DOHH2 (cell line): ENCODE data around the gene NDFIP2.

Source experiments
- H3F3A ChIP-seq: fragments of 200-600 bp; sonication (generic), shearing (Covaris generic); 2 replicates; pipeline ENCODE4 v1.6.0; 2016; ENCODE audit warnings: antibody characterized with exemption, mild to moderate bottlenecking; ENCODE audit not compliant: control insufficient read depth, insufficient read depth
- H3K27ac ChIP-seq: fragments of 200-600 bp; sonication (generic); 2 replicates; pipeline ENCODE4 v1.5.1; 2014; ENCODE audit warnings: low read depth, mild to moderate bottlenecking, low read length, moderate library complexity
- H3K27me3 ChIP-seq: fragments of 200-600 bp; sonication (generic); 2 replicates; pipeline ENCODE4 v1.6.1; 2014; ENCODE audit warnings: mild to moderate bottlenecking, low read length, mixed read lengths; ENCODE audit not compliant: control insufficient read depth
- H3K36me3 ChIP-seq: fragments of 200-600 bp; sonication (generic); 2 replicates; pipeline ENCODE4 v1.6.1; 2014; ENCODE audit warnings: mild to moderate bottlenecking, low read length, moderate library complexity, mixed read lengths; ENCODE audit not compliant: control insufficient read depth
- H3K4me1 ChIP-seq: fragments of 200-600 bp; sonication (generic); 2 replicates; pipeline ENCODE4 v1.6.1; 2014; ENCODE audit warnings: mild to moderate bottlenecking, low read length, mixed read lengths; ENCODE audit not compliant: control insufficient read depth
- H3K4me2 ChIP-seq: fragments of 200-600 bp; sonication (generic); 2 replicates; pipeline ENCODE4 v1.6.0; 2014; ENCODE audit warnings: mild to moderate bottlenecking, low read length, moderate library complexity
- H3K4me3 ChIP-seq: fragments of 200-600 bp; sonication (generic); 2 replicates; pipeline ENCODE4 v1.5.1; 2014; ENCODE audit warnings: mild to moderate bottlenecking, low read length, mixed read lengths
- H3K79me2 ChIP-seq: fragments of 200-600 bp; sonication (generic); 2 replicates; pipeline ENCODE4 v1.6.1; 2014; ENCODE audit warnings: mild to moderate bottlenecking, low read length, mixed read lengths; ENCODE audit not compliant: control insufficient read depth
- H3K9me2 ChIP-seq: fragments of 200-600 bp; sonication (generic); replicated peaks from 2 replicates; pipeline ENCODE4 v1.6.1; 2014; ENCODE audit warnings: mild to moderate bottlenecking, low read length, mixed read lengths; ENCODE audit not compliant: control insufficient read depth
- H3K9me3 ChIP-seq: fragments of 200-600 bp; sonication (generic); 2 replicates; pipeline ENCODE4 v1.6.1; 2014; ENCODE audit warnings: antibody characterized with exemption, low read length, mixed read lengths; ENCODE audit not compliant: control insufficient read depth, insufficient read depth
- H4K20me1 ChIP-seq: fragments of 200-600 bp; sonication (generic); 2 replicates; pipeline ENCODE4 v1.6.0; 2014; ENCODE audit warnings: low read depth, mild to moderate bottlenecking, antibody characterized with exemption, low read length, moderate library complexity; ENCODE audit not compliant: control insufficient read depth, insufficient read depth
- EZH2phosphoT487 ChIP-seq: fragments of 200-600 bp; sonication (generic); IDR thresholded peaks from 2 replicates; pipeline ENCODE4 v1.6.1; 2017; ENCODE audit warnings: borderline replicate concordance, mild to moderate bottlenecking, antibody characterized with exemption, low read length, moderate library complexity, mixed read lengths
- TF ChIP-seq, protein P1 (sequence below): fragments of 200-600 bp; sonication (generic); IDR thresholded peaks from one replicate; pipeline ENCODE4 v1.5.1; 2014; ENCODE audit warnings: antibody characterized with exemption, mild to moderate bottlenecking, low read depth, low read length; ENCODE audit not compliant: poor library complexity, severe bottlenecking

Gene NDFIP2

GRCh38 chr13:79516595-79516994, 35.6 kb downstream of the NDFIP2 start:
- Histone ChIP-seq H3K4me3 (no peak overlapping the region), H3K27ac (no peak overlapping the region), H3K9me2 (no peaks in the 10 kb centered on the region), H3F3A (no peaks in the 10 kb centered on the region), H3K4me2 (no peak overlapping the region), H3K36me3 (0 out of 2 replicates have a peak, but pooled peaks cover 4% of the 10 kb centered on the region), H3K4me1 (no peaks in the 10 kb centered on the region), H3K9me3 (no peaks in the 10 kb centered on the region), H4K20me1 (no peaks in the 10 kb centered on the region), H3K27me3 (no peaks in the 10 kb centered on the region), H3K79me2 (peaks cover 4% of the 10 kb centered on the region; the same call in 1 of the 2 replicates)
- no peak for TF ChIP-seq EZH2phosphoT487
- TF ChIP-seq, protein P1, sequence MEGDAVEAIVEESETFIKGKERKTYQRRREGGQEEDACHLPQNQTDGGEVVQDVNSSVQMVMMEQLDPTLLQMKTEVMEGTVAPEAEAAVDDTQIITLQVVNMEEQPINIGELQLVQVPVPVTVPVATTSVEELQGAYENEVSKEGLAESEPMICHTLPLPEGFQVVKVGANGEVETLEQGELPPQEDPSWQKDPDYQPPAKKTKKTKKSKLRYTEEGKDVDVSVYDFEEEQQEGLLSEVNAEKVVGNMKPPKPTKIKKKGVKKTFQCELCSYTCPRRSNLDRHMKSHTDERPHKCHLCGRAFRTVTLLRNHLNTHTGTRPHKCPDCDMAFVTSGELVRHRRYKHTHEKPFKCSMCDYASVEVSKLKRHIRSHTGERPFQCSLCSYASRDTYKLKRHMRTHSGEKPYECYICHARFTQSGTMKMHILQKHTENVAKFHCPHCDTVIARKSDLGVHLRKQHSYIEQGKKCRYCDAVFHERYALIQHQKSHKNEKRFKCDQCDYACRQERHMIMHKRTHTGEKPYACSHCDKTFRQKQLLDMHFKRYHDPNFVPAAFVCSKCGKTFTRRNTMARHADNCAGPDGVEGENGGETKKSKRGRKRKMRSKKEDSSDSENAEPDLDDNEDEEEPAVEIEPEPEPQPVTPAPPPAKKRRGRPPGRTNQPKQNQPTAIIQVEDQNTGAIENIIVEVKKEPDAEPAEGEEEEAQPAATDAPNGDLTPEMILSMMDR: no peak

DNA sequence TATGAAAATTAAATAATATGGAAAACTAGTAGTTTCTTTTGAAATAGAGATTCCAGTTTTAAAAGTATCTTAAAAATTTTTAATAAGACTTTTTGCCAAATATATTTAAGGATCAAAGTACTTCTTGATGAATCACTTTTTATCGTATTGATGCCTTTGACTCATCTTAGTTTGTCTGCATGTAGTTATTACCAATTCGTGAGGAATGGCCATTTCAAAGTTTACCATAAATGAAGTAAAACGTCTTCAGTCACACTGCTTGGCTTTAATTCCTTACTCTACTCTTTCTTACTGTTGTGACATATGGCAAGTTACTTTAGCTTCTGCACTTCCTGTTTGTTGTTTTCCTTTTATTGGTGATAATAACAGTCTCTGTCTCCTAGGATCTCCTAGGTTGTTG, 38.3 kb downstream of the NDFIP2 start:
- Histone ChIP-seq H3K4me3 (no peak overlapping the region), H3K9me3 (no peaks in the 10 kb centered on the region), H3K9me2 (no peaks in the 10 kb centered on the region), H3K27me3 (no peaks in the 10 kb centered on the region), H3K4me2 (no peak overlapping the region), H3K79me2 (no peaks in the 10 kb centered on the region), H3K27ac (no peak overlapping the region), H3K4me1 (no peaks in the 10 kb centered on the region), H3K36me3 (peaks cover 7% of the 10 kb centered on the region; the same call in 1 of the 2 replicates), H4K20me1 (no peaks in the 10 kb centered on the region), H3F3A (no peaks in the 10 kb centered on the region)
- TF ChIP-seq, protein P1: no peak
- no peak for TF ChIP-seq EZH2phosphoT487

DNA sequence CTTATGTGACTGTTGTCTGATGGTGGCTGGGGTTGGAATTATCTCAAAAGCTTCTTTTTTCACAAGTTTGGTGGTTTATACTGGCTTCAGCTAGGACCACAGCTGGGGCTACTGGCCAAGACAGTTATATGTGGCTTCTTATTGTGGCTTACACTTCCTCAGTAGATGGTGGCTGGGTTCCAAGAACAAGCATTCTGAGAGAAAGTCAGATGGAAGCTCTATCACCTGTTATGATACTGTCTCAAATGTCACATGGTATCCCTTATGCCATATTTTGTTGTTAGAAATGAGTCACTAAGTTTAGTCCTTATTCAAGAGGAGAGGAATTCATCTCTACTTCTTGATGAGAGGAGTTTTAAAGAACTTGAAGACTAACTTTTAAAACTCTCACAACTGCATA, 41.6 kb downstream of the NDFIP2 start:
- no peaks in the 10 kb centered on the region for H3K27me3 ChIP-seq
- TF ChIP-seq, protein P1: no peak
- TF ChIP-seq EZH2phosphoT487: no peak
- no peaks in the 10 kb centered on the region for H3K9me3 ChIP-seq
- H3F3A ChIP-seq: no peaks in the 10 kb centered on the region
- H3K4me1 ChIP-seq: no peaks in the 10 kb centered on the region
- H3K79me2 ChIP-seq: no peaks in the 10 kb centered on the region
- no peak overlapping the region for H3K27ac ChIP-seq
- H3K4me3 ChIP-seq: no peak overlapping the region
- H3K9me2 ChIP-seq: no peaks in the 10 kb centered on the region
- no peak overlapping the region for H3K4me2 ChIP-seq
- H3K36me3 ChIP-seq: peaks cover 7% of the 10 kb centered on the region; the same call in 1 of the 2 replicates
- H4K20me1 ChIP-seq: no peaks in the 10 kb centered on the region
